GM12875 (cell line): Measurements from ENCODE around the gene AMMECR1L.

Experiments
- H3K4me3 ChIP-seq: one replicate; pipeline ENCODE4 v1.5.1; 2011; ENCODE audit warnings: low read depth, low read length, control low read depth
- TF ChIP-seq, protein P1 (sequence below): IDR thresholded peaks from 2 replicates; pipeline ENCODE4 v1.5.1; 2011; ENCODE audit warnings: low read depth, mild to moderate bottlenecking, control low read depth, inconsistent platforms, low read length, moderate library complexity, borderline replicate concordance; ENCODE audit not compliant: insufficient read depth

The AMMECR1L gene

GRCh38 chr2:127865926-127866325 lies 19.8 kb downstream of the AMMECR1L start:
- TF ChIP-seq, protein P1, sequence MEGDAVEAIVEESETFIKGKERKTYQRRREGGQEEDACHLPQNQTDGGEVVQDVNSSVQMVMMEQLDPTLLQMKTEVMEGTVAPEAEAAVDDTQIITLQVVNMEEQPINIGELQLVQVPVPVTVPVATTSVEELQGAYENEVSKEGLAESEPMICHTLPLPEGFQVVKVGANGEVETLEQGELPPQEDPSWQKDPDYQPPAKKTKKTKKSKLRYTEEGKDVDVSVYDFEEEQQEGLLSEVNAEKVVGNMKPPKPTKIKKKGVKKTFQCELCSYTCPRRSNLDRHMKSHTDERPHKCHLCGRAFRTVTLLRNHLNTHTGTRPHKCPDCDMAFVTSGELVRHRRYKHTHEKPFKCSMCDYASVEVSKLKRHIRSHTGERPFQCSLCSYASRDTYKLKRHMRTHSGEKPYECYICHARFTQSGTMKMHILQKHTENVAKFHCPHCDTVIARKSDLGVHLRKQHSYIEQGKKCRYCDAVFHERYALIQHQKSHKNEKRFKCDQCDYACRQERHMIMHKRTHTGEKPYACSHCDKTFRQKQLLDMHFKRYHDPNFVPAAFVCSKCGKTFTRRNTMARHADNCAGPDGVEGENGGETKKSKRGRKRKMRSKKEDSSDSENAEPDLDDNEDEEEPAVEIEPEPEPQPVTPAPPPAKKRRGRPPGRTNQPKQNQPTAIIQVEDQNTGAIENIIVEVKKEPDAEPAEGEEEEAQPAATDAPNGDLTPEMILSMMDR = no peak
- H3K4me3 ChIP-seq = no peak overlapping the region

DNA sequence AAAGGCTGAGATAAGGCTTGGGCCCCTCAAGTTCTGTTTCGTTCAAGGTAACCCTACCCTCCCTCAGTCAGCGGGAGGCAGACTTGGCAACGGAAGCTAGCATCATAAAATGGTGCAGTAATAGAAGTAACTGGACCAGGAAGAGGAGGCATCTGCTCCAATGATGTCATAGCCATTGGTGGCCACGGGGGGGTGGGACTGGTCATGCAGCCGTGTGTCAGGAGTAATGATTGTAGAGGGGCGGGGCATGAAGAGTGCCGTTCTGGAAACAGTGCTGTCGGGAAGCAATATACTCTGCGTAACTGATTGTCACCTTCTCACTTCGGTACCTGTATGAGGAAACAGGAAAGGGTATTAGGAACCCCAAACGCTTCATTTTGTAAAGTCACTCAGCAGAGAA lies 20.9 kb downstream of the AMMECR1L start:
- TF ChIP-seq, protein P1 = no peak

DNA sequence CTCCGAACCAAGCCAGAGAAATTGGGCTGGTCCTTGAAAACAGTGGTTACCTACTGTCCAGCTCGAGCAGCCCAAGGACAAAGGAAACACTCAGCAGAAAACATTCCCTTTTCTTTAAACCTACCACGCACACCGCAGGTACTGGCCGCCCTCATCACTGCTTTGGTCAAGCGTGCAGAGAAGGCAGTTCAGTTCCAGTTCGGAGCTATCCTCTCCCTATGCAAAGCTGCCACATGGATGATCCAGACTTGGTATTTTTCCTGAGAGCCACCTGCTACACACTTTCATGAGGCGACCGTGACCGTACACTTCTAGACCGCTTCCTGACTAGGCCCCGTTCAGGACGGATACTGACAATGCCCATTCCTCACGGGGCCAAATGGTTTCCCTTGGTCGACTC lies 23.5 kb downstream of the AMMECR1L start:
- no peak overlapping the region for H3K4me3 ChIP-seq

More for the DNA sequence above, 20.9 kb downstream of the AMMECR1L start:
- no peak overlapping the region for H3K4me3 ChIP-seq

GRCh38 chr2:127860130-127860529 lies 25.6 kb downstream of the AMMECR1L start:
- no peak overlapping the region for H3K4me3 ChIP-seq
- TF ChIP-seq, protein P1 = no peak

More for the DNA sequence above, 23.5 kb downstream of the AMMECR1L start:
- TF ChIP-seq, protein P1 = no peak

- no peak overlapping the region for H3K4me3 ChIP-seq
Observed at GRCh38 chr2:127859712-127860085, 26.1 kb downstream of the AMMECR1L start.

GRCh38 chr2:127857265-127857808 lies 28.4 kb downstream of the AMMECR1L start:
- TF ChIP-seq, protein P1 = no peak

More at GRCh38 chr2:127859712-127860085, 26.1 kb downstream of the AMMECR1L start:
- TF ChIP-seq, protein P1 = no peak

GRCh38 chr2:127853671-127854070 lies 32.1 kb downstream of the AMMECR1L start:
- no peak overlapping the region for H3K4me3 ChIP-seq
- TF ChIP-seq, protein P1 = no peak

More at GRCh38 chr2:127857265-127857808, 28.4 kb downstream of the AMMECR1L start:
- peak overlapping the region; percentile 84 for H3K4me3 ChIP-seq
